GM19372 (cell line): ENCODE results near the gene FOXE1.

Experiments
- ATAC-seq: cut with Tn5 transposase; IDR thresholded peaks from one replicate; pipeline ENCODE4 v1.9.1; 2021; ENCODE audit warnings: mild to moderate bottlenecking, low read depth, moderate library complexity; ENCODE audit not compliant: unreplicated experiment

The FOXE1 gene

GRCh38 chr9:97847474-97848214, 5.4 kb upstream of the FOXE1 start:
- ATAC-seq: no peak

- no peak for ATAC-seq
These were observed 4.9 kb upstream of the FOXE1 start for GRCh38 chr9:97848215-97848479.

- ATAC-seq: no peak
These were observed 4.4 kb upstream of the FOXE1 start for GRCh38 chr9:97848480-97849237.

GRCh38 chr9:97849980-97850379, 3.0 kb upstream of the FOXE1 start:
- no peak for ATAC-seq

- no peak for ATAC-seq
These were observed 2.1 kb upstream of the FOXE1 start for GRCh38 chr9:97850746-97851445.

GRCh38 chr9:97851446-97851883, 1.6 kb upstream of the FOXE1 start:
- no peak for ATAC-seq

DNA sequence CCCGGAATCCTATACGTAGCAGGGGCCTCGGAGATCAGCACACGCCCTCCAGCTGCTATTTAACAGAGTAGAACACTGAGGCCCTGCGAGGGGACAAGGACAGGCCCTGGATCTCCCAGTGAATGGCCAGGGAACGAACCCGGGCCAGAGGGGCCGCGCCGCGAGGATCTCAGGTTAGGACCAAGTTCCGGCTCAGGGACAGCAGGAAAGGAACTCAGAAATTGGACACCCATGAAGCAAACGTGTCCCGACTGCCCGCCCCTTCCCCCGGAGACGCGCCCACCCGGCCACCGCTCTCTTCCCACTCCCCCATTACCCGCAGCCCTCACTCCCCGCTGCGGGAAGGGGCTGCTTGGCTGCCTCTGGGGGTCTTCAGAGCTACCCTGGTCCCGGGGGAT, 1.0 kb upstream of the FOXE1 start:
- ATAC-seq: no peak

GRCh38 chr9:97852399-97853055, 499 bp upstream of the FOXE1 start:
- ATAC-seq: no peak

DNA sequence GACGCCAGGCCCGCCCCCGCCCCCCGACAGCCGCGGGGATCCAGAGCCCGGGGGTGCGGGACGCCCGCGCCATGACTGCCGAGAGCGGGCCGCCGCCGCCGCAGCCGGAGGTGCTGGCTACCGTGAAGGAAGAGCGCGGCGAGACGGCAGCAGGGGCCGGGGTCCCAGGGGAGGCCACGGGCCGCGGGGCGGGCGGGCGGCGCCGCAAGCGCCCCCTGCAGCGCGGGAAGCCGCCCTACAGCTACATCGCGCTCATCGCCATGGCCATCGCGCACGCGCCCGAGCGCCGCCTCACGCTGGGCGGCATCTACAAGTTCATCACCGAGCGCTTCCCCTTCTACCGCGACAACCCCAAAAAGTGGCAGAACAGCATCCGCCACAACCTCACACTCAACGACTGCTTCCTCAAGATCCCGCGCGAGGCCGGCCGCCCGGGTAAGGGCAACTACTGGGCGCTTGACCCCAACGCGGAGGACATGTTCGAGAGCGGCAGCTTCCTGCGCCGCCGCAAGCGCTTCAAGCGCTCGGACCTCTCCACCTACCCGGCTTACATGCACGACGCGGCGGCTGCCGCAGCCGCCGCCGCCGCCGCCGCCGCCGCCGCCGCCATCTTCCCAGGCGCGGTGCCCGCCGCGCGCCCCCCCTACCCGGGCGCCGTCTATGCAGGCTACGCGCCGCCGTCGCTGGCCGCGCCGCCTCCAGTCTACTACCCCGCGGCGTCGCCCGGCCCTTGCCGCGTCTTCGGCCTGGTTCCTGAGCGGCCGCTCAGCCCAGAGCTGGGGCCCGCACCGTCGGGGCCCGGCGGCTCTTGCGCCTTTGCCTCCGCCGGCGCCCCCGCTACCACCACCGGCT, 1.0 kb downstream of the FOXE1 start:
- no peak for ATAC-seq

DNA sequence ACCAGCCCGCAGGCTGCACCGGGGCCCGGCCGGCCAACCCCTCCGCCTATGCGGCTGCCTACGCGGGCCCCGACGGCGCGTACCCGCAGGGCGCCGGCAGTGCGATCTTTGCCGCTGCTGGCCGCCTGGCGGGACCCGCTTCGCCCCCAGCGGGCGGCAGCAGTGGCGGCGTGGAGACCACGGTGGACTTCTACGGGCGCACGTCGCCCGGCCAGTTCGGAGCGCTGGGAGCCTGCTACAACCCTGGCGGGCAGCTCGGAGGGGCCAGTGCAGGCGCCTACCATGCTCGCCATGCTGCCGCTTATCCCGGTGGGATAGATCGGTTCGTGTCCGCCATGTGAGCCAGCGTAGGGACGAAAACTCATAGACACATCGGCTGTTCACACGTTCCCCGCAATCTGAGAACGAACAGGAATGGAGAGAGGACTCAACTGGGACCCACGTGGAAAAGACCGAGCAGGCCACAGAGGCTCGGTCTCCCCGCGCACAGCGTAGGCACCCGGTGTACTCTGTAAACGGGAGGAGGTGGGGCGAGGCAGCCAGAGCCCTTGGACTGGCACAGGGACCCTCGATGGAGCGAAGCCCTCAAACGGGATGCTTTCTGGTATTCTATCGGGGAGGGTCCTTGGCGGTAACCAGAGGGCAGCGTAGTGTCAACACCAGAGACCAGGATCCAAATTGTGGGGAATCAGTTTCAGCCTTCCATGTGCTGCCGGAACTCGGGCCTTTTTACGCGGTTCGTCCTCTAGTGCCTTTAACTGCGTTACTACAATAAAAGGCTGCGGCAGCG, 1.9 kb downstream of the FOXE1 start:
- ATAC-seq: no peak

DNA sequence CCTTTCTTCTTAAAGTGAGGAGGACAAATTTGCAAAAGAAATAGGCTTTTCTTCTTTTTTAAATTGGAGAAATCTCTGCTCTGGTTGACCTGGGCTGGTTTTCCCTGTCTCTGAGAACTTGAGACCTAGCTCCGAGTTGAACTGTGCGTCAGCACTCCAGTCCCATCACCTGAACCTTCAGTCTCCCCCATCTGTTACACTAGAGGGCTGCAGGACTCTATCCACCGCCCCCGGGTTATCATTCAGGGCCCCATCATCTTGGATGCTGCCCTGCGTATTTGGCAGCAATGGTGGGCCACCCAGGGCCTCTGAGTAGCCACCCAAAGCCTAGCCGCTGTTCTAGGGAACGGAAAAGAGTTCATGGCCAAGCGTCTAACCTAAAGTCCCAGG, 2.5 kb downstream of the FOXE1 start:
- no peak for ATAC-seq

DNA sequence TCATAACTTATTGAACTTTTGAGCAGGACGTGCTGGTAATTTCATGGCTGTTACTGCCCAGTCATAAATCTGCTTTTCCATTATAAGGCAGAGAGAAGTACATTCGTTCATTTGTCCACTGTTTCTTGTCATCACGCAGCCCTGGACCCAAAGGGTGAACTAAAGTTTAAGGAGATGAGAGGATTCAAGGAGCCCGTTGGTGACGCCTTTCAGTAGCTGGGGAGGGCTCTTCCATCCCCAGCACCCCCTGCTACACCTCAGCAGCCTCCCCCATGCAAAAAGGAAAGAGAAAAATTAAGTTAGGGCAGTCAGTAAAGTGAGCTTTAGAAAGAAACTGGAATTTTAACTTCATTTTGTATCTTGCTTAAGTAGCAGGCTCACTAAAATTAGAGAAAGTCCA, 2.9 kb downstream of the FOXE1 start:
- ATAC-seq: no peak

DNA sequence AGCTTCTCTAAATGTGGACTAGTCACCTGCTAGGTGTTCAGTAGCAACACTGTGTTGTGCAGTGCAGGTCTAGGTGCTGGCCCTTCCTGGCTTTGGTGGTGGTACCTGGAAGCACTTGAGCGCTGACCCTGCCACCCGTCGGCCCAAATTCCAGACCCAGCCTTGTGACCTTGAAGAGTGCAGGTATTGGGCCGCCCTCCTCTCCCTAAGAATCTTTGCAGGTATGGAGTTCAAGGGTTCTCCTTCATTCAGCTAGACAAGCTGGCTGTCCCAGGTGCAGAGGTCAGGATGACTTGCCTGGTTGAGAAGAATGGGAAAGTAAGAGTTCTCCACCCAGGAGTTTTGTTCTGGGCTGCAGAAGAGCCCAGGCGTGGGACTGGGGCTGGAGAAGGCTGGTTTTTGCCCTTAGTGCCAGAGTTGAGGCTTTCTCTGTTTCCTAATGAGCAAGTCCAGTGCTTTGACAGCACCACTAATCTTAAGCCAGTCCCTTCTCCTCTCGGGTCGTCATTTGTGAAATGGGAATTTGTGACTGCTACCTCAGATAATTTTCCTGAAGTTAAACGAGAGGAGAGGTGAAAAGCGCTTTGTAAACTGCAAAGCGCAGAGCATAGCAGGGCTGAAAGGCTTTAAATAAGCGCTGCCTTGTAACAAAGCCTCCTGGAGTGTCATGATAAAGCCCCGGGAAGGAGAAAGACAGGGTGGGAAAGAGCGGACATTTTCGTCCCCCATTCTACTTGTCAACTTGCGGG, 4.0 kb downstream of the FOXE1 start:
- ATAC-seq: no peak

- no peak for ATAC-seq
These were observed 4.8 kb downstream of the FOXE1 start for GRCh38 chr9:97857606-97858392.

DNA sequence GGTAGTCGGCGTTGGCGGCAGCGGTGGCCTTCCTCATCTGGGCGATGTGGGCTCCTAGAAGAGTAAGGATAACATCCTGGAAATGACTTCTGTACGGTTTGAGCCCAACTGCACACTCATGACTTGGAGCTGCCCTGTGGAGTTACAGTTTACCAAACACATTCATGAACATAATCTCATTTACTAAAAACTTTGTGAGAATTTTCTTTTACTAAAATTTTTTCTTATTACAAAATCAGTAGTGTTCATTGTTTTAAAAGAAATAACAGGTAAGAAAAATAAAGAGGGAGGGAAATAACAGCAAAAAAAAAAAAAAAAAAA, 5.3 kb downstream of the FOXE1 start:
- no peak for ATAC-seq

GRCh38 chr9:97858826-97859225, 5.8 kb downstream of the FOXE1 start:
- ATAC-seq: no peak

DNA sequence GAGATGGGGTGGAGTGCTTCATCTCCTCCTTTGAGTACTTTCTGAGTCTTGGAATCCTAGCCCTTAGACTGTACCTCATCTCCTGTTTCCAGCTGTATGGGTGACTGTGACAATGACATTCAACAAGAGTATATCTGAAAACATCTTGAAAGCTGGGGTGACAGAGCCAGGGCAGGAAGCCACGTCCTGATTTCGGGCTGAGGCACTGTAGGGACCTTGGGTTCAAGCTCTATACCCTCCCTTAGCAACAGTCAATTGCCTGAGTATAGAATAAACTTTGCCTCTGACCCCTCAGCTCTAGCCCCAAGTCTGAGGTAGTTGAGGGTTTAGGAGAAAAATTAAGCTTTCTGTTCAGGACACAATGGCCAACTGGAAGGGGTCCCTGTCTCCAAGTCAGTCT, 6.3 kb downstream of the FOXE1 start:
- ATAC-seq: no peak

DNA sequence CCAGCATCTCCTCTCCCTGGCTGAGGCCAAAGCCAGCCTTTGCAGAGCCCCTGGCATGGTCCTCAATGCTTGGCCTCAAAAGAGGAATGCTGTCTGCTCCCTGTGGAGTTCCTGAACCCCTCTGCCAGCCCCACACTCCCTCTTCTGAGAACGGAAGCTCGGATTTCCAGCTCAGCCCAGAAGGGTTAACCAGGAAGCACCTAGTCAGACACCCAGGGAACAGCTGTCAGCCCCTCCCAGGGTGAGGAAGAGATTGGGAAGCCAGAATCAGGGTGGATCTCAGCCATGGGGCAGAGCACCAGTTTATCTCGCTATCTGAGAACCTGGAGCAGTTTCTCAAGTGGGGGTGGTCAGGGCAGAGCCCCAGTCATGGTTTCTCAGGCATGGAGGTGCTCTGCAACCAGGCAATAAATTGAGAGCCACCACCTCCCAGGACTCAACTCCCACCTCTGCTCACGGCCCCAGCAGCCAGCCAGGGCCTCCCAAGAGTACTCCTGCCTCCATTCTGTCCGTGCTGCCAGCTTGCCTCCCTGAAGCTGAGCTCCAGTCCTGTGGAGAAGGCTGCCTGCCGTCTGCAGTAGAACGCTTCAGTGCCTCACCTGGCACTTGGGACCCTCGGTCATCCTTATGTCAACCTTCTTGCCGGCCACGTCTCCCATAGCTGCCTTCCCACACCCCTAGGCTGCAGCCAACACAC, 7.6 kb downstream of the FOXE1 start:
- ATAC-seq: no peak
